NB4 (cell line): ENCODE results near the gene SLC37A1.

Experiments
- CTCF ChIP-seq: IDR thresholded peaks from one replicate; pipeline ENCODE4 v1.5.1; 2012; ENCODE audit warnings: low read depth, low read length
- MYC ChIP-seq: IDR thresholded peaks from 2 replicates; pipeline ENCODE4 v1.6.1; 2011; ENCODE audit warnings: low read depth, low read length
- POLR2A ChIP-seq: IDR thresholded peaks from 2 replicates; pipeline ENCODE4 v1.6.1; 2011; ENCODE audit warnings: mild to moderate bottlenecking; ENCODE audit not compliant: insufficient read length; ENCODE audit errors: extremely low read depth
- TF ChIP-seq, protein P1 (sequence below): IDR thresholded peaks from 2 replicates; pipeline ENCODE4 v1.6.1; 2011; ENCODE audit warnings: low read depth, low read length

- TF ChIP-seq CTCF, result no peak
- no peak for TF ChIP-seq POLR2A
- TF ChIP-seq MYC, result no peak
- TF ChIP-seq, protein P1, sequence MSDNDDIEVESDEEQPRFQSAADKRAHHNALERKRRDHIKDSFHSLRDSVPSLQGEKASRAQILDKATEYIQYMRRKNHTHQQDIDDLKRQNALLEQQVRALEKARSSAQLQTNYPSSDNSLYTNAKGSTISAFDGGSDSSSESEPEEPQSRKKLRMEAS, result no peak
These were observed 50.0 kb downstream of the SLC37A1 start for GRCh38 chr21:42563686-42564085.
